H9 (cell line): ENCODE measurements around the gene CRABP1. TPM values are rescaled to one million over a fixed set of nuclear protein-coding genes. Genes with fewer than 3 reads are reported as not detected.

Source experiments
- DNase-seq: peaks from one replicate; pipeline ENCODE4 v3.0.0-alpha.2; 2017
- H2AFZ ChIP-seq: one replicate; pipeline ENCODE4 v1.6.1; 2013; ENCODE audit warnings: mild to moderate bottlenecking, low read length, control low read depth, moderate library complexity
- H2AK5ac ChIP-seq: 2 replicates; pipeline ENCODE4 v1.6.1; 2013; ENCODE audit warnings: low read length, control low read depth, mixed read lengths; ENCODE audit not compliant: insufficient read length
- H2BK120ac ChIP-seq: one replicate; pipeline ENCODE4 v1.6.1; 2013; ENCODE audit warnings: low read depth, mild to moderate bottlenecking, low read length, control low read depth, inconsistent platforms; ENCODE audit not compliant: poor library complexity, severe bottlenecking
- H2BK12ac ChIP-seq: 2 replicates; pipeline ENCODE4 v1.6.1; 2013; ENCODE audit warnings: low read length, control low read depth, mixed read lengths, low read depth; ENCODE audit not compliant: insufficient read length
- H2BK15ac ChIP-seq: 2 replicates; pipeline ENCODE4 v1.6.1; 2013; ENCODE audit warnings: low read depth, low read length, control low read depth
- H2BK20ac ChIP-seq: one replicate; pipeline ENCODE4 v1.6.1; 2013; ENCODE audit warnings: low read depth, mild to moderate bottlenecking, low read length, control low read depth, inconsistent platforms; ENCODE audit not compliant: poor library complexity, severe bottlenecking
- H2BK5ac ChIP-seq: 2 replicates; pipeline ENCODE4 v1.6.1; 2013; ENCODE audit warnings: low read length, control low read depth, mixed read lengths; ENCODE audit not compliant: insufficient read length
- H3K14ac ChIP-seq: 2 replicates; pipeline ENCODE4 v1.6.1; 2013; ENCODE audit warnings: low read length, control low read depth; ENCODE audit not compliant: insufficient read depth
- H3K18ac ChIP-seq: 2 replicates; pipeline ENCODE4 v1.6.1; 2013; ENCODE audit warnings: low read depth, mild to moderate bottlenecking, mixed read lengths, low read length, control low read depth; ENCODE audit not compliant: insufficient read length
- H3K23ac ChIP-seq: 2 replicates; pipeline ENCODE4 v1.6.1; 2013; ENCODE audit warnings: low read length, control low read depth, mixed read lengths, low read depth; ENCODE audit not compliant: insufficient read length
- H3K23me2 ChIP-seq: 2 replicates; pipeline ENCODE4 v1.6.1; 2013; ENCODE audit warnings: low read depth, mild to moderate bottlenecking, mixed read lengths, low read length, control low read depth; ENCODE audit not compliant: insufficient read length, poor library complexity, severe bottlenecking
- H3K27ac ChIP-seq: 2 replicates; pipeline ENCODE4 v1.5.1; 2013; ENCODE audit warnings: low read length, control low read depth, mixed read lengths, low read depth; ENCODE audit not compliant: insufficient read length
- H3K27me3 ChIP-seq: 2 replicates; pipeline ENCODE4 v1.6.1; 2013; ENCODE audit warnings: low read length, control low read depth, inconsistent platforms; ENCODE audit not compliant: insufficient read depth
- H3K4ac ChIP-seq: 2 replicates; pipeline ENCODE4 v1.6.1; 2013; ENCODE audit warnings: low read depth, mild to moderate bottlenecking, control low read depth, inconsistent platforms, low read length, moderate library complexity
- H3K4me1 ChIP-seq: 2 replicates; pipeline ENCODE4 v1.6.1; 2013; ENCODE audit warnings: low read length, control low read depth, inconsistent platforms; ENCODE audit not compliant: insufficient read depth
- H3K4me2 ChIP-seq: 2 replicates; pipeline ENCODE4 v1.6.1; 2013; ENCODE audit warnings: low read length, control low read depth, mixed read lengths; ENCODE audit not compliant: insufficient read length, insufficient read depth
- H3K56ac ChIP-seq: 2 replicates; pipeline ENCODE4 v1.6.1; 2013; ENCODE audit warnings: low read depth, mild to moderate bottlenecking, mixed read lengths, low read length, control low read depth; ENCODE audit not compliant: insufficient read length
- H3K79me1 ChIP-seq: 2 replicates; pipeline ENCODE4 v1.6.1; 2013; ENCODE audit warnings: low read depth, mild to moderate bottlenecking, moderate library complexity, low read length, control low read depth, inconsistent platforms; ENCODE audit not compliant: insufficient read depth, poor library complexity, severe bottlenecking
- H3K79me2 ChIP-seq: 2 replicates; pipeline ENCODE4 v1.6.1; 2013; ENCODE audit warnings: low read length, control low read depth, inconsistent platforms; ENCODE audit not compliant: insufficient read depth
- H3K9ac ChIP-seq: 2 replicates; pipeline ENCODE4 v1.6.1; 2013; ENCODE audit warnings: low read length, control low read depth, mixed read lengths; ENCODE audit not compliant: insufficient read length; ENCODE audit errors: extremely low read depth
- H3K9me3 ChIP-seq: one replicate; pipeline ENCODE4 v1.6.1; 2013; ENCODE audit warnings: low read depth, low read length, inconsistent platforms; ENCODE audit not compliant: control insufficient read depth
- H3T11ph ChIP-seq: one replicate; pipeline ENCODE4 v1.6.1; 2013; ENCODE audit warnings: mild to moderate bottlenecking, low read length, control low read depth, inconsistent platforms
- H4K20me1 ChIP-seq: one replicate; pipeline ENCODE4 v1.6.1; 2013; ENCODE audit not compliant: control insufficient read depth, insufficient read length, insufficient read depth
- H4K5ac ChIP-seq: 2 replicates; pipeline ENCODE4 v1.6.1; 2013; ENCODE audit warnings: low read depth, mild to moderate bottlenecking, mixed read lengths, low read length, control low read depth; ENCODE audit not compliant: insufficient read length
- H4K8ac ChIP-seq: replicated peaks from 2 replicates; pipeline ENCODE4 v1.6.1; 2013; ENCODE audit warnings: low read length, control low read depth, mixed read lengths, low read depth; ENCODE audit not compliant: insufficient read length
- H4K91ac ChIP-seq: 2 replicates; pipeline ENCODE4 v1.6.1; 2013; ENCODE audit warnings: low read depth, mild to moderate bottlenecking, moderate library complexity, mixed read lengths, low read length, control low read depth; ENCODE audit not compliant: insufficient read length
- H3K27ac Mint-ChIP-seq, 3 experiments: 2 replicates in 2 of 3; 3 replicates in 1 of 3; pipeline ENCODE4 v1.8.0; 2020 to 2021; ENCODE audit warnings: mixed read lengths in 3 of 3, mild to moderate bottlenecking in 1 of 3, moderate library complexity in 1 of 3
- H3K27me3 Mint-ChIP-seq: 2 replicates; pipeline ENCODE4 v1.8.0; 2021; ENCODE audit warnings: low read depth, mild to moderate bottlenecking, moderate library complexity, mixed read lengths
- H3K36me3 Mint-ChIP-seq, 3 experiments: 2 replicates in 2 of 3; 3 replicates in 1 of 3; pipeline ENCODE4 v1.8.0; 2020 to 2021; ENCODE audit warnings: low read depth in 3 of 3, mixed read lengths in 3 of 3; ENCODE audit not compliant: insufficient read depth in 1 of 3
- H3K4me1 Mint-ChIP-seq, 2 experiments: 2 replicates each; pipeline ENCODE4 v1.8.0; 2020; ENCODE audit warnings: mixed read lengths in 2 of 2
- H3K4me3 Mint-ChIP-seq, 2 experiments: 2 replicates in 1 of 2; 3 replicates in 1 of 2; pipeline ENCODE4 v1.8.0; 2020 to 2021; ENCODE audit warnings: mild to moderate bottlenecking in 2 of 2, mixed read lengths in 2 of 2, moderate library complexity in 1 of 2
- H3K9me3 Mint-ChIP-seq, 2 experiments: 2 replicates in 1 of 2; 3 replicates in 1 of 2; pipeline ENCODE4 v1.8.0; 2020; ENCODE audit warnings: mild to moderate bottlenecking in 2 of 2, mixed read lengths in 2 of 2, moderate library complexity in 1 of 2
- WGBS: extraction: QIAGEN DNeasy Blood & Tissue Kit; methylation state at CpG from one replicate; pipeline ENCODE4 v1.1.7; 2013; ENCODE audit warnings: missing lambda C conversion rate, low lambda C conversion rate, mixed read lengths; ENCODE audit not compliant: insufficient read length; ENCODE audit errors: extremely low coverage; 5-methylcytosine and 5-hydroxymethylcytosine counted together
- total RNA-seq: library from RNA; stranded (reverse); gene quantifications from 2 replicates; pipeline ENCODE4 v1.2.1, GENCODE V29; 2021
- TF ChIP-seq, protein P1 (sequence below): fragments of 200-600 bp; sonication (generic); conservative IDR thresholded peaks from 3 replicates; pipeline ENCODE4 v1.8.0; 2021; ENCODE audit warnings: antibody characterized with exemption, mild to moderate bottlenecking

Gene CRABP1
- total RNA-seq, 1 experiment from 2014 or later = 93.1 TPM

- H2AK5ac ChIP-seq = no peak overlapping the region
- peaks cover 3% of the 10 kb centered on the region for H3K23me2 ChIP-seq
- no peak overlapping the region for H3K18ac ChIP-seq
These were observed 29.9 kb downstream of the CRABP1 start for GRCh38 chr15:78370013-78370412.

More at GRCh38 chr15:78370013-78370412, 29.9 kb downstream of the CRABP1 start:
- peaks cover 38 to 41% of the 10 kb centered on the region in 2 experiments for H3K4me1 Mint-ChIP-seq
- Histone ChIP-seq H3K79me2 (no peaks in the 10 kb centered on the region), H2BK12ac (no peak overlapping the region), H2BK5ac (no peak overlapping the region), H3K79me1 (no peaks in the 10 kb centered on the region), H3K23ac (no peak overlapping the region), H2BK20ac (no peak overlapping the region), H3K4me1 (no peaks in the 10 kb centered on the region; the same call in 1 of the 2 replicates), H3K9ac (no peak overlapping the region), H3K14ac (no peak overlapping the region), H2BK15ac (no peak overlapping the region), H4K91ac (no peak overlapping the region), H3T11ph (no peak overlapping the region), H3K27ac (no peak overlapping the region), H3K27me3 (no peaks in the 10 kb centered on the region), H3K9me3 (no peaks in the 10 kb centered on the region), H3K4me2 (no peak overlapping the region), H4K5ac (no peak overlapping the region), H2AFZ (no peak overlapping the region), H3K4ac (no peak overlapping the region), H3K56ac (no peak overlapping the region), H2BK120ac (no peak overlapping the region), H4K20me1 (no peaks in the 10 kb centered on the region), H4K8ac (no peak overlapping the region)
- H3K4me3 Mint-ChIP-seq = no peak overlapping the region
- no peaks in the 10 kb centered on the region for H3K9me3 Mint-ChIP-seq
- TF ChIP-seq, protein P1, sequence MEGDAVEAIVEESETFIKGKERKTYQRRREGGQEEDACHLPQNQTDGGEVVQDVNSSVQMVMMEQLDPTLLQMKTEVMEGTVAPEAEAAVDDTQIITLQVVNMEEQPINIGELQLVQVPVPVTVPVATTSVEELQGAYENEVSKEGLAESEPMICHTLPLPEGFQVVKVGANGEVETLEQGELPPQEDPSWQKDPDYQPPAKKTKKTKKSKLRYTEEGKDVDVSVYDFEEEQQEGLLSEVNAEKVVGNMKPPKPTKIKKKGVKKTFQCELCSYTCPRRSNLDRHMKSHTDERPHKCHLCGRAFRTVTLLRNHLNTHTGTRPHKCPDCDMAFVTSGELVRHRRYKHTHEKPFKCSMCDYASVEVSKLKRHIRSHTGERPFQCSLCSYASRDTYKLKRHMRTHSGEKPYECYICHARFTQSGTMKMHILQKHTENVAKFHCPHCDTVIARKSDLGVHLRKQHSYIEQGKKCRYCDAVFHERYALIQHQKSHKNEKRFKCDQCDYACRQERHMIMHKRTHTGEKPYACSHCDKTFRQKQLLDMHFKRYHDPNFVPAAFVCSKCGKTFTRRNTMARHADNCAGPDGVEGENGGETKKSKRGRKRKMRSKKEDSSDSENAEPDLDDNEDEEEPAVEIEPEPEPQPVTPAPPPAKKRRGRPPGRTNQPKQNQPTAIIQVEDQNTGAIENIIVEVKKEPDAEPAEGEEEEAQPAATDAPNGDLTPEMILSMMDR = no peak
- H3K36me3 Mint-ChIP-seq = no peaks in the 10 kb centered on the region
- H3K27ac Mint-ChIP-seq = no peak overlapping the region; a peak in 1 of 7 replicates
- whole genome bisulfite sequencing = no CpG with 5 or more reads among the region's 6 CpGs
- DNase-seq = no peak
- H3K27me3 Mint-ChIP-seq = peaks cover 11% of the 10 kb centered on the region
